HEK293T (cell line): ENCODE results near the gene LRRTM4.

Source experiments
- BHLHE40 ChIP-seq: fragments of 450-650 bp; IDR thresholded peaks from 2 replicates; pipeline ENCODE4 v1.6.1; 2016; ENCODE audit warnings: mild to moderate bottlenecking, moderate library complexity, borderline replicate concordance
- ELF4 ChIP-seq: fragments of 450-650 bp; IDR thresholded peaks from 2 replicates; pipeline ENCODE4 v1.6.1; 2017; ENCODE audit warnings: antibody characterized with exemption
- FOXA1 ChIP-seq: fragments of 450-650 bp; IDR thresholded peaks from 2 replicates; pipeline ENCODE4 v1.6.1; 2016; ENCODE audit warnings: mild to moderate bottlenecking
- HDGF ChIP-seq: fragments of 450-650 bp; IDR thresholded peaks from 2 replicates; pipeline ENCODE4 v1.6.1; 2017; ENCODE audit warnings: antibody characterized with exemption, borderline replicate concordance
- L3MBTL2 ChIP-seq: fragments of 450-650 bp; conservative IDR thresholded peaks from 2 replicates; pipeline ENCODE4 v1.6.1; 2016; ENCODE audit warnings: mild to moderate bottlenecking
- NFRKB ChIP-seq: fragments of 450-650 bp; IDR thresholded peaks from 2 replicates; pipeline ENCODE4 v1.6.1; 2016; ENCODE audit warnings: mild to moderate bottlenecking, moderate library complexity
- SP1 ChIP-seq: fragments of 450-650 bp; IDR thresholded peaks from 2 replicates; pipeline ENCODE4 v1.6.1; 2017
- TARDBP ChIP-seq: fragments of 450-650 bp; IDR thresholded peaks from 2 replicates; pipeline ENCODE4 v1.6.1; 2016
- TF ChIP-seq, protein P1 (sequence below): fragments of 450-650 bp; IDR thresholded peaks from 2 replicates; pipeline ENCODE4 v1.6.1; 2016

DNA sequence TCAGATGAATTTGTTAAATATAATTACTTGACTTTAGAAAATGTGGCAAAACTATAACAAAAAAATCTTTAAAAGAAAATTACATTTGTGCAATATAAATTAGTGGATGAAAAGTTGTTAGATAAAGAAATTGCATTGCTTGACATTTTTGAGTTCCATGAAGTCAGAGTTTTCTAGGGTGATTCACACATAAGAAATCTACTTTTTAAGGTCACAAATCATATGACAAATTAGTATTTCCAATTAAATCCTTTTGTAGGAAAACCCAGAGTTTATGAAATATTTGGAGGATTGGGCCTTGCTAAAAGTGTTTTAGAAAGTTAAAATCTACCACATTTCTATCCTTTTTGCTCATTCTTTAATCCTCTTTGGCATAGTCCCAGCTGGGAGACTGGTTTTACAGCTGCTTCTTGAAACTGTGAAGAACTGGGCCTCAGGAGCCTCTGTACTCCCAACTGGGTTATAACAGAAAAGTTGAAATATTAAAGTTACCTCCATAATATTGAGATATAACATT, 289.2 kb downstream of the LRRTM4 start:
- TF ChIP-seq ELF4 (no peak), L3MBTL2 (no peak), NFRKB (no peak), HDGF (no peak), BHLHE40 (no peak), TARDBP (no peak), FOXA1 (no peak), SP1 (no peak)
- TF ChIP-seq, protein P1, sequence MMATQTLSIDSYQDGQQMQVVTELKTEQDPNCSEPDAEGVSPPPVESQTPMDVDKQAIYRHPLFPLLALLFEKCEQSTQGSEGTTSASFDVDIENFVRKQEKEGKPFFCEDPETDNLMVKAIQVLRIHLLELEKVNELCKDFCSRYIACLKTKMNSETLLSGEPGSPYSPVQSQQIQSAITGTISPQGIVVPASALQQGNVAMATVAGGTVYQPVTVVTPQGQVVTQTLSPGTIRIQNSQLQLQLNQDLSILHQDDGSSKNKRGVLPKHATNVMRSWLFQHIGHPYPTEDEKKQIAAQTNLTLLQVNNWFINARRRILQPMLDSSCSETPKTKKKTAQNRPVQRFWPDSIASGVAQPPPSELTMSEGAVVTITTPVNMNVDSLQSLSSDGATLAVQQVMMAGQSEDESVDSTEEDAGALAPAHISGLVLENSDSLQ, result no peak
